Gastrocnemius medialis (tissue), 4 donors: ENCODE measurements around the gene FAM117A.

Experiments used
- POLR2A ChIP-seq, 2 donors: fragments of 450-650 bp; IDR thresholded peaks; one replicate each; pipeline ENCODE4 v1.6.1; 2017; ENCODE audit warnings: antibody characterized with exemption in 2 of 2, mild to moderate bottlenecking in 2 of 2, moderate library complexity in 2 of 2
- TF ChIP-seq, protein P1 (sequence below), 5 experiments: fragments of 450-650 bp in 3 of 5; fragments of 200-600 bp in 2 of 5; sonication (generic) in 2 of 5; IDR thresholded peaks in 4 of 5; conservative IDR thresholded peaks in 1 of 5; 1 replicate in 4 of 5; 2 replicates in 1 of 5; pipeline ENCODE4 v1.5.1; 2016 to 2019; ENCODE audit warnings: antibody characterized with exemption in 5 of 5, mild to moderate bottlenecking in 3 of 5, moderate library complexity in 3 of 5

DNA sequence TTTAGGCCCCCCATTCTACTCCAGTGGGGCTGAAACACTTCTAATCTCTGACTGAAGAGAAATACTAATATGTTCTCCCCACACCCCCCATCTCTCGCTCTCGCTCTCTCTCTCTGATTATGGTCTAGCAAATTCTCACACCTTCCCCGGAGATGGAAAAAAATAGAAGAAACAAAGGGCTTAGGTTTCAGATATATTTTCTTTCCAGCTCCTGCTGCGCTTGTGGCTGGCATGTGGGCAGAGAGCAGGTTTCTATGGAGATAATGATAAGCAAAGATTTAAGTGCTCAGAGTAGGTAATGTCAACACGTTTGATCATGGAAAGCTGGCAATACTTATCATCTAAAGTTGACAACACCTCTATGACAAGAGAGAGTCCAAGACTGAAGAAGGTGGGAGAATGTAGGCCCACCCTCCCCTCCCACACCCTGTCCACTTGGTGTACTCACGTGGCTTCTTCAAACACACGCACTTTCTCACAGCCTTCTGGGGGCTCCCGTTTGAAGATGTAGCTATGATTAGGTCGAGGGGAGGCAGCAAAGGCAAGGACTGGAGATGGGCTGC lies 48.1 kb downstream of the FAM117A start:
- TF ChIP-seq, protein P1, sequence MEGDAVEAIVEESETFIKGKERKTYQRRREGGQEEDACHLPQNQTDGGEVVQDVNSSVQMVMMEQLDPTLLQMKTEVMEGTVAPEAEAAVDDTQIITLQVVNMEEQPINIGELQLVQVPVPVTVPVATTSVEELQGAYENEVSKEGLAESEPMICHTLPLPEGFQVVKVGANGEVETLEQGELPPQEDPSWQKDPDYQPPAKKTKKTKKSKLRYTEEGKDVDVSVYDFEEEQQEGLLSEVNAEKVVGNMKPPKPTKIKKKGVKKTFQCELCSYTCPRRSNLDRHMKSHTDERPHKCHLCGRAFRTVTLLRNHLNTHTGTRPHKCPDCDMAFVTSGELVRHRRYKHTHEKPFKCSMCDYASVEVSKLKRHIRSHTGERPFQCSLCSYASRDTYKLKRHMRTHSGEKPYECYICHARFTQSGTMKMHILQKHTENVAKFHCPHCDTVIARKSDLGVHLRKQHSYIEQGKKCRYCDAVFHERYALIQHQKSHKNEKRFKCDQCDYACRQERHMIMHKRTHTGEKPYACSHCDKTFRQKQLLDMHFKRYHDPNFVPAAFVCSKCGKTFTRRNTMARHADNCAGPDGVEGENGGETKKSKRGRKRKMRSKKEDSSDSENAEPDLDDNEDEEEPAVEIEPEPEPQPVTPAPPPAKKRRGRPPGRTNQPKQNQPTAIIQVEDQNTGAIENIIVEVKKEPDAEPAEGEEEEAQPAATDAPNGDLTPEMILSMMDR (IDR thresholded peaks at IDR 0.05 in 4 of 5, conservative IDR thresholded peaks at IDR 0.05 in 1 of 5) = no peak
- no peak for TF ChIP-seq POLR2A (IDR thresholded peaks at IDR 0.05)
